GM19328 (cell line): ENCODE results near the gene FOXL3.
"Not testable (repeated sequence)": the region's sequence is repeated elsewhere in the genome, so short reads cannot be mapped to it uniquely, and the experiment has no call there.

ENCODE experiments used
- ATAC-seq: cut with Tn5 transposase; IDR thresholded peaks from one replicate; pipeline ENCODE4 v1.9.1; 2021; ENCODE audit warnings: mild to moderate bottlenecking, moderate library complexity; ENCODE audit not compliant: unreplicated experiment

Gene FOXL3

GRCh38 chr7:335358-336148, 45.6 kb downstream of the FOXL3 start:
- ATAC-seq: no peak

- not testable (repeated sequence) for ATAC-seq
Measured at GRCh38 chr7:336149-336533, 46.2 kb downstream of the FOXL3 start.

GRCh38 chr7:336810-337566, 47.0 kb downstream of the FOXL3 start:
- no peak for ATAC-seq

GRCh38 chr7:337567-337951, 47.6 kb downstream of the FOXL3 start:
- ATAC-seq: no peak

GRCh38 chr7:338295-339061, 48.5 kb downstream of the FOXL3 start:
- ATAC-seq: no peak

GRCh38 chr7:339062-339342, 49.0 kb downstream of the FOXL3 start:
- no peak for ATAC-seq

- ATAC-seq: no peak
Measured at GRCh38 chr7:339696-340095, 49.7 kb downstream of the FOXL3 start.

- no peak for ATAC-seq
Measured at GRCh38 chr7:340200-340937, 50.4 kb downstream of the FOXL3 start.
